NOMO-1 (cell line): Measurements from ENCODE around the gene SEMA4B.

Experiments used
- DNase-seq, 2 experiments: peaks; one replicate each; lab custom pipeline; 2025; ENCODE audit not compliant: unreplicated experiment in 2 of 2; lab: John Stamatoyannopoulos, UW

The SEMA4B gene

GRCh38 chr15:90223441-90224165 lies 22.5 kb downstream of the SEMA4B start:
- no peak for DNase-seq

GRCh38 chr15:90225047-90225446 lies 23.9 kb downstream of the SEMA4B start:
- DNase-seq, result no peak

GRCh38 chr15:90225504-90226234 lies 24.5 kb downstream of the SEMA4B start:
- DNase-seq, result no peak

GRCh38 chr15:90227336-90227735 lies 26.2 kb downstream of the SEMA4B start:
- DNase-seq, result no peak

GRCh38 chr15:90227816-90228772 lies 27.0 kb downstream of the SEMA4B start:
- no peak for DNase-seq

- no peak for DNase-seq
These were observed 27.8 kb downstream of the SEMA4B start for GRCh38 chr15:90228960-90229359.

- no peak for DNase-seq
These were observed 29.0 kb downstream of the SEMA4B start for GRCh38 chr15:90230071-90230494.

GRCh38 chr15:90230610-90231009 lies 29.5 kb downstream of the SEMA4B start:
- no peak for DNase-seq

GRCh38 chr15:90231028-90232017 lies 30.2 kb downstream of the SEMA4B start:
- DNase-seq, result peak in 1 of 2 experiments; percentile 21

GRCh38 chr15:90232196-90232595 lies 31.1 kb downstream of the SEMA4B start:
- no peak for DNase-seq

GRCh38 chr15:90232941-90233386 lies 31.8 kb downstream of the SEMA4B start:
- peak in 1 of 2 experiments; percentile 44 for DNase-seq

GRCh38 chr15:90233387-90234095 lies 32.4 kb downstream of the SEMA4B start, which contains the start of gene CIB1:
CIB1 (minus strand) TSS chr15:90233941; CDS start chr15:90233885, 56 bp downstream.
- DNase-seq, result peak; percentile 91 to 98

- no peak for DNase-seq
These were observed 33.2 kb downstream of the SEMA4B start, which contains the start of gene GDPGP1 for GRCh38 chr15:90234096-90234988. GDPGP1 (plus strand) TSS chr15:90234209; CDS start chr15:90240909, 6,700 bp downstream.

GRCh38 chr15:90239371-90239770 lies 38.2 kb downstream of the SEMA4B start:
- no peak for DNase-seq

- no peak for DNase-seq
These were observed 39.7 kb downstream of the SEMA4B start for GRCh38 chr15:90240856-90241255.

- DNase-seq, result no peak
These were observed 40.4 kb downstream of the SEMA4B start for GRCh38 chr15:90241343-90242192.
